Breast epithelium (tissue), 4 donors: Measurements from ENCODE around the gene OPRPN. TPM values are rescaled to one million over a fixed set of nuclear protein-coding genes. Genes with fewer than 3 reads are reported as not detected.

Source experiments
- DNase-seq, 2 donors: peaks; one replicate each; pipeline ENCODE4 v3.0.0-alpha.2; 2019; ENCODE audit warnings: low spot score in 2 of 2
- H3K27ac ChIP-seq, 2 donors: fragments of 200-600 bp; sonication (generic) in 1 of 2; one replicate each; pipeline ENCODE4 v1.5.1; 2016 to 2019; ENCODE audit warnings: mild to moderate bottlenecking in 1 of 2
- H3K27me3 ChIP-seq, 2 donors: fragments of 200-600 bp; sonication (generic) in 1 of 2; one replicate each; pipeline versions ENCODE4 v1.5.1 to v1.6.0; 2017 to 2019; ENCODE audit warnings: control low read depth in 1 of 2, mild to moderate bottlenecking in 1 of 2
- H3K36me3 ChIP-seq: fragments of 200-600 bp; one replicate; pipeline ENCODE4 v1.5.1; 2019
- H3K4me1 ChIP-seq, 2 donors: fragments of 200-600 bp; sonication (generic); one replicate each; pipeline ENCODE4 v1.5.1; 2016 to 2019; ENCODE audit warnings: control low read depth in 1 of 2
- H3K4me3 ChIP-seq, 3 donors: fragments of 200-600 bp; sonication (generic); 1 replicate in 2 of 3; 2 replicates in 1 of 3; pipeline ENCODE4 v1.5.1; 2016 to 2019; ENCODE audit warnings: mild to moderate bottlenecking in 3 of 3, moderate library complexity in 2 of 3
- H3K9me3 ChIP-seq, 2 donors: fragments of 200-600 bp; sonication (generic) in 1 of 2; one replicate each; pipeline ENCODE4 v1.5.1; 2016 to 2019; ENCODE audit warnings: control low read depth in 1 of 2
- CTCF ChIP-seq, 3 donors: fragments of 450-650 bp; IDR thresholded peaks; one replicate each; pipeline ENCODE4 v1.5.1; 2016 to 2017; ENCODE audit warnings: antibody characterized with exemption in 3 of 3, mild to moderate bottlenecking in 3 of 3, moderate library complexity in 3 of 3
- POLR2A ChIP-seq: fragments of 450-650 bp; IDR thresholded peaks from one replicate; pipeline ENCODE4 v1.6.1; 2016; ENCODE audit warnings: antibody characterized with exemption, mild to moderate bottlenecking, moderate library complexity
- POLR2AphosphoS5 ChIP-seq, 3 donors: sonication (generic); formaldehyde crosslinking; IDR thresholded peaks; one replicate each; pipeline ENCODE4 v1.6.1; 2017; ENCODE audit warnings: antibody characterized with exemption in 3 of 3
- intact Hi-C: fragments of 100-400 bp; cut with DNase I; formaldehyde crosslinking; loops from one replicate; pipeline ENCODE4 v1.15.1; 2023; ENCODE audit warnings: low total_unique reads
- total RNA-seq, 3 donors: library from RNA; depleted of rRNA; stranded (reverse); fragments of >200 nt; gene quantifications; one replicate each; pipeline ENCODE4 v1.1.0, GENCODE V29; 2016

The OPRPN gene
- total RNA-seq, 3 donors from 2014 or later: 1.0 TPM; not detected in 2

DNA sequence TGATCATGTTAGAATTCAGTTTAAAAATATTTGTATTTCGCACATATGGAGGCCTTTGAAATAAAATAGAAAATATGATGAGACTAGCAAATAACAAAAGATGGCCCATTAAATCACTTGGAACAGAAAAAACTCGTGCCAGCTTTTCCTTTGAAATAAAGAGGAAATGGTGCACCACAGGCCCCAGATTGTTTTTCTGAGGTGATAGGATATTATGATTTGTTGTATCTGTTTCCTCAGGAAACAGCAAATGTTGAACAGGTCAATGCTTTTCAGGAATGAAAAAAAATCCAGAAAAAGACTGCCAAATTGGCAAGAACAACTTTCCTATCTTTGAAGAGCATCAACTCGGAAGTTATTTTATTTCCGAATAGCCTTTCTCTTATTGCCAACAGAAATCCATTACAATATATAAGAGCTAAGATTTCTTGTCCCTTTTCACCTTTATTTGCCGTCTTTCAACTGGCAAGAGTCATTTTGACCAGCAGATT is 15.0 kb upstream of the OPRPN start, which contains the start of gene SMR3B:
Gene SMR3B (plus strand): TSS at position 441 of the 491 bp plus-strand sequence. CDS start 1,380 bp downstream, outside the sequence.
- TF ChIP-seq CTCF (IDR thresholded peaks at IDR 0.05): no peak
- no peak for TF ChIP-seq POLR2A
- TF ChIP-seq POLR2AphosphoS5 (IDR thresholded peaks at IDR 0.05): no peak
- no peaks in the 10 kb centered on the region for H3K9me3 ChIP-seq
- no peak within 1 kb of the TSS for H3K4me3 ChIP-seq
- no peaks in the 10 kb centered on the region for H3K27me3 ChIP-seq
- no peak for DNase-seq
- H3K27ac ChIP-seq: no peak within 1 kb of the TSS
- H3K4me1 ChIP-seq: no peaks in the 10 kb centered on the region
- intact Hi-C loops: loop anchor here (10.0 kb wide), 1 partner anchor 1938 kb away; the partner anchor contains the start of gene TMPRSS11E
- H3K36me3 ChIP-seq: no peaks in the 10 kb centered on the region

DNA sequence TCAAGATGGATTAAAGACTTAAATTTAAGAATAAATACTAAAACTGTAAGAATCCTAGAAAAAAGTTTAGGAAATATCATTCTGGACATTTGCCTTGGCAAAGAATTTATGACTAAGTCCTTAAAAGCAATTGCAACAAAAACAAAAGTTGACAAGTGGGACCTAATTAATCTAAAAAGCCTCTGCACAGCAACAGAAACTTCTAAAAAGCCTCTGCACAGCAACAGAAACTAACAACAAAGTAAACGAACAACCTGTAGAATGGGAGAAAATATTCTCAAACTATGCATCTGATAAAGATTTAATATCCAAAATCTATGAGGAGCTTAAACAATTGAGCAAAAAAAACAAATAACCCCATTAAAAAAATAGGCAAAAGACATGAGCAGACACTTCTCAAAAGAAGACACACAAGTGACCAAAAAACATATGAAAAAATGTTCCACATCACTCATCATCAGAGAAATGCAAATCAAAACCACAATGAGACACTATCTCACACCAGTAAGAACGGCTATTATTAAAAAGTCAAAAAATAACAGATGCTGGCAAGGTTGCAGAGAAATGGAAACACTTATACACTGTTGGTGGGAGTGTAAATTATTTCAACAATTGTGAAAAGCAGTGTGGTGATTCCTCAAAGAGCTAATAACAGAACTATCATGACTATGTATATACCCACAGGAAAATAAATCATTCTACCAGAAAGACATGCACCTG is 5.5 kb upstream of the OPRPN start:
- intact Hi-C loops: no loop called here
- TF ChIP-seq CTCF (IDR thresholded peaks at IDR 0.05) (no peak), POLR2A (no peak), POLR2AphosphoS5 (IDR thresholded peaks at IDR 0.05) (no peak)
- Histone ChIP-seq H3K27me3 (no peaks in the 10 kb centered on the region), H3K36me3 (no peaks in the 10 kb centered on the region), H3K27ac (no peak overlapping the region), H3K4me1 (no peaks in the 10 kb centered on the region), H3K9me3 (no peaks in the 10 kb centered on the region), H3K4me3 (no peak overlapping the region)
- no peak for DNase-seq

DNA sequence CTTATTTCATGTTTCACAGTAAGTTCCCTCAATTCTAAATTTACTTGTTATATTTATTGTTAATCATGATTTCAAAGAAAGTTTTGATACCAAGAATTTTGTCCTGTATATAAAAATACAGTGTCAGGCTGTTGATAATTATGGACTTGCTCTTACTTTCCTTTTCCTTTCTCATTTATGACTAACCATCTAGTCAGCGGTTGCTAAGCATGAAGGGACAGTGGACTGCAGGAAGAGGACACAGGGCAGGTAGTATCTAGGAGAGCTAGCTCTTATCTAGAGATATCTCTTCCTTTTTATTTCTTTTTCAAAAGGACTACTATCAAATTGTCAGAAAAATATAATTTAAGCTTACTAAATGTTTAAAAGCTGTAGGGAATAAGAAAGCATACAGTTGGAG is 1.6 kb downstream of the OPRPN start:
- H3K27me3 ChIP-seq: no peaks in the 10 kb centered on the region
- no peaks in the 10 kb centered on the region for H3K4me1 ChIP-seq
- no peak for TF ChIP-seq POLR2A
- TF ChIP-seq CTCF (IDR thresholded peaks at IDR 0.05): no peak
- no peak for TF ChIP-seq POLR2AphosphoS5 (IDR thresholded peaks at IDR 0.05)
- H3K9me3 ChIP-seq: no peaks in the 10 kb centered on the region
- intact Hi-C loops: no loop called here
- DNase-seq: no peak
- H3K4me3 ChIP-seq: no peak overlapping the region
- H3K36me3 ChIP-seq: no peaks in the 10 kb centered on the region
- no peak overlapping the region for H3K27ac ChIP-seq

DNA sequence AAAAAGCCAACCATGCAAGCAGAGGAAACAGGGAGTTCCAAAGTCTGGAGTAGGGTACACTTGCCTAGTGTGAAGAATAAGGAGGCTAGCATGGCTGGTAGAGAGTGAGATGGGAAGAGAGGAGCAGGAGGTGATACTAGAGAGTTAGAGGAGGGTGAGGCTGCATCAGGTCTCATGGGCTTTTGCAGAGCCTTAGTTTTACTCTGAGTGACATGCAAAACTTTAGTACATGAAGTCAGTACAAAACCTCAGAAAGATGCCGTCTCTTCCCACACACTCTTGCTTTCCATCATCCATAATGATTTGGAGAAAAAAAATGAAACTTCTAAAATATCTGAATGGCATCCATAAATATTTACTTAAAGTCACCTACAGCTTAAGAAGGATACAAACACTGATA is 5.0 kb downstream of the OPRPN start:
- Histone ChIP-seq H3K27me3 (no peaks in the 10 kb centered on the region), H3K36me3 (no peaks in the 10 kb centered on the region), H3K9me3 (no peaks in the 10 kb centered on the region), H3K4me1 (no peaks in the 10 kb centered on the region), H3K27ac (no peak overlapping the region), H3K4me3 (no peak overlapping the region)
- TF ChIP-seq POLR2AphosphoS5 (IDR thresholded peaks at IDR 0.05) (no peak), CTCF (IDR thresholded peaks at IDR 0.05) (no peak), POLR2A (no peak)
- no peak for DNase-seq
- intact Hi-C loops: no loop called here

DNA sequence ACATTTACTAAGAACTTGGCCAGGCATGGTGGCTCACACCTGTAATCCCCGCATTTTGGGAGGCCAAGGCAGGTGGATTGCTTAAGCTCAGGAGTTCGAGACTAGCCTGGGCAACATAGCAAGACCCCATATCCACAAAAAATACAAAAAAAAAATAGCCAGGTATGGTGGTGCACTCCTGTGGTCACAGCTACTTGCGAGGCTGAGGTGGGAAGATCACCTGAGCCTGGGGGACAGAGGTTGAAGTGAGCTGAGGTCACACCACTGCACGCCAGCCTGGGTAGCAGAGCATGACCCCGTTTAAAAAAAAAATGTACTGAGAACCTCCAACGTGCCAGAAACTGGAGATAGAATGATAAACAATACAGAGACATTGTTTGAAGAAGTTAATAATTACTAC is 8.0 kb downstream of the OPRPN start:
- TF ChIP-seq CTCF (IDR thresholded peaks at IDR 0.05) (no peak), POLR2AphosphoS5 (IDR thresholded peaks at IDR 0.05) (no peak), POLR2A (no peak)

More for the DNA sequence above, 8.0 kb downstream of the OPRPN start:
- no peak overlapping the region for H3K27ac ChIP-seq
- no peaks in the 10 kb centered on the region for H3K9me3 ChIP-seq
- no peak overlapping the region for H3K4me3 ChIP-seq
- no peak for DNase-seq
- H3K4me1 ChIP-seq: no peaks in the 10 kb centered on the region
- intact Hi-C loops: no loop called here
- no peaks in the 10 kb centered on the region for H3K27me3 ChIP-seq
- H3K36me3 ChIP-seq: no peaks in the 10 kb centered on the region
